Fibroblast of skin of right quadriceps (primary cell): ENCODE data around the gene PICALM.
"Not testable (repeated sequence)": the region's sequence is repeated elsewhere in the genome, so short reads cannot be mapped to it uniquely, and the experiment has no call there.

Experiments used
- DNase-seq: peaks from one replicate; pipeline ENCODE4 v3.0.0-alpha.2; 2013

The PICALM gene

GRCh38 chr11:85934596-85935169 is 134.2 kb downstream of the PICALM start:
- no peak for DNase-seq

GRCh38 chr11:85930879-85931366 is 138.0 kb downstream of the PICALM start:
- no peak for DNase-seq

- DNase-seq: not testable (repeated sequence)
Measured at GRCh38 chr11:85926653-85927214, 142.2 kb downstream of the PICALM start.

GRCh38 chr11:85923455-85923854 is 145.4 kb downstream of the PICALM start:
- DNase-seq: no peak

- no peak for DNase-seq
Measured at GRCh38 chr11:85922367-85922766, 146.5 kb downstream of the PICALM start.

- DNase-seq: peak; percentile 48
Measured at GRCh38 chr11:85918910-85919794, 149.7 kb downstream of the PICALM start.

- no peak for DNase-seq
Measured at GRCh38 chr11:85914425-85914824, 154.5 kb downstream of the PICALM start.

- DNase-seq: no peak
Measured at GRCh38 chr11:85913513-85913912, 155.4 kb downstream of the PICALM start.

- DNase-seq: no peak
Measured at GRCh38 chr11:85912414-85912813, 156.5 kb downstream of the PICALM start.
